GM18870 (cell line): ENCODE measurements around the gene NEDD4L.
"Not testable (repeated sequence)": the region's sequence is repeated elsewhere in the genome, so short reads cannot be mapped to it uniquely, and the experiment has no call there.

Experiments
- ATAC-seq: cut with Tn5 transposase; IDR thresholded peaks from one replicate; pipeline ENCODE4 v1.9.1; 2021; ENCODE audit warnings: moderate library complexity; ENCODE audit not compliant: unreplicated experiment

The NEDD4L gene

DNA sequence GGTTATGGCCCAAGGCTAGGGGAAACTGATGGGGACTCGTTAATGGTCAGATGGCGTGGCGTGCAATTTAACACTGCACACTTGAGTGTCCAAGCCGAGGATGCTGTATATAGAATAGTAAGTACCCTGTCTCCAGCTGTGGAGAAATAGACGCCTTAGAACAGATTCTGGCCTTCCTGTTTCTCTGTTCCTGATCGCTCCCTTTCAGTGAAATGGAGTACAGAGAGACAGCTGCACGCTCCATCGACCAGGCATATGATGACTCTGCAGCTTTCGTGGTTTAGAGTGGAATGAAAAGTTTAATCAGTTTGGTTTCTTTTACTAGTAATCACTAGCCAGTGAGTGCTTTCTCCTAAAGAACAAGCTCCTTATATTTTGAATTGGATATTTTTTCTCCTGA lies 213.4 kb downstream of the NEDD4L start:
- no peak for ATAC-seq

DNA sequence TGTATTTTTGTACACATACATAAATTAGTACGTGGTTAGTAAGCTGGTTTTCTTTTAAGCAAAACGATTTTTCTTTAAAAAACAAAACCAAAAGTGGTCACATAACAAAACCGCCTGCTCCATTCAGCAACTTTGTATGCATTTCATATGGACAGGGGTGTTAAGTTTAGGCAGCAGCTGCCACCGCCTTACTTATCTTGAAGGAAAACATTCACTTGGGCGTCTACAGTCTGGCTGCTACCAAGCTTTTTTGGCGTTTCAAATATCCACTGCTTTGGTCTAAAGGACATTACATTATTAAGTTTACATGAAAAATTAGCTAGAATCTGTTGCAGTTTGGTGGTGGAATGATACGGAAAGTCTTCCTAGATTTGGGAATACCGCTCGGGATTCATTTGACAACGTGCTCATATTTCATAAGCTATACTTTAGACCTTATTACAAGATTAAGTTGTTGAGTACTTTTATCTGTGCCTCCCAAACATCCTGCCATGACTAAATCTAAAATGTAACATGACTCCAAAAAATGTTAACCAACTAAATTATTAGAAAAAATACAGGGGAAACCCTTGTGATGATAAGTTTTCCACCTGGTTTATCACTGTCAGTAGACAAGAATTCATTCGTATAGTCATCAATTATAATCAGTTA lies 214.8 kb downstream of the NEDD4L start:
- no peak for ATAC-seq

DNA sequence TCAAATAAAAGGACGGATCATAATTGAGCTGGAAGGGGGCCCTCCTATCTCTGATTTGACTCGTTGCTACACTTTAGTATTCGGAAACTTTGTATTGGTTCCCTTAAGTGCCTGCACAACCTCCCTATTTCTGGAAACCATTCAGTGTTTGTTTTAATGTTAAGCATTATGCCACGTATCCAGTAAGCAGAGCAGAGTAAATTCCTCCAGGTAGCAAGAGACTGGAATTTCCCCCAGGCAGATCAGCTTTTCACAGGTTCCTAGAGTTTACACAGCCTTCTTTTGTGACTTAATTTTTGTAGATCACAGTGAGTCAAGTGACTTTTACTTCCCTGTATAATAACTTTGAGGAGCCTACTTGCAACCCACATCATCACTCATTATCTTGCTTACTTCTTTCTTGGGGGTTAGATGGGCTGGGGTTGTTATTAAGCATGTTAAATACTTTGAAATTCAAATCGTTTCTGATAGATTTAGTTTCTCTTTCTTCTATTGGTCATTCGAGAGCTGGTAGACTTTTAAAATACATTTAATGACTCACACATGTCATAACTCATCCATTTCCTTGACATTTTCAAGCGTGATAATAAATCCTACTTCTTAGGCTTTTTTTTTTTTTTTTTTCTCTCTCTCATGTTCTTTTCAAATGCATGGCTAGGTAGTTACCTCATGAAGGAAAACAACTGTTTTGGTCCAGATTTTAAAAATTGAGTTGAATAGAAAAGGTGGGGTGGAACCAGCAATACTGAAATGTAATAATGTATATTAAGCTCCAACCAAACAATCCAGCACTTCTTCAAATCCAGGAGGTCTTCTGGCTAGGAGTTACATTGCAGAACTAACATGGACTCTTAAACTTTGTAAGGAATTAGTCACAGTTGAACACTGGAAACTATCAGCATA lies 219.3 kb downstream of the NEDD4L start:
- no peak for ATAC-seq

DNA sequence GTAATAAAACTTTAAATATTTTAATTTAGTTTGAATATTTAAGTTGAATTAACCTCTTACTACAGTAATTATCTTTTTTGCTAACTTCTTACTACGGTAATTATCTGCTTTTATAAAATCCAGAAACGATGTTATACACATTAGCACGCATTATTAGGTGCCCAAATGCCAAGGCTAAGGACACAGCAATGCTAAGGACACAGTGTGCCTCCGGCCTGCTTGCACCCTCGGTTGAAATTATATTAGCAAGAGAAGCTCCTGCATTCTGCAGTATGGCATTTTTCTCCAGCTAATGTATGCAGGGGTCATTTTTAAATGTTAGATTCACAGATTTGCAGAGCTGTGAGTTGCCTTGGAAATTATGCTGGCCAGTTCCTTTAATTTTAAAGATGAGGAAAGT lies 220.0 kb downstream of the NEDD4L start:
- no peak for ATAC-seq

DNA sequence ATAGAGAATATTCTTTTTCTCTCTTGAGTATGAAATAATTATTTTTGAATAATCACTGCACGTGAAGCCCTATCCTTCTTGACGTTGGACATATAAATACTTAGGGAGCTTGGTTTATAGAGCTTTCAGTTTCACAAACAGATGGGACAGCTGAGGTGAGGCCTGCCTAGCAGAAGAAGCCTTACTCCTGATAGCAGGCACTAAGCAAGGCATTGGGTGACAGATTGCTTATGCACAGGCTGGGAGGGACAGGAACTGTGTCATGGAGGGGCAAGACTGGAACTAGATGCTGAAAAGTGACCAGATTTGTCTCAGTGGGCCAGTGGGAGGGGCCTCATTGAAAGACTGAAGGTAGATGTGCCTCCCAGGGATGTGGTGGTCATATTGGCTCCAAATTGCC lies 220.8 kb downstream of the NEDD4L start:
- ATAC-seq: no peak

DNA sequence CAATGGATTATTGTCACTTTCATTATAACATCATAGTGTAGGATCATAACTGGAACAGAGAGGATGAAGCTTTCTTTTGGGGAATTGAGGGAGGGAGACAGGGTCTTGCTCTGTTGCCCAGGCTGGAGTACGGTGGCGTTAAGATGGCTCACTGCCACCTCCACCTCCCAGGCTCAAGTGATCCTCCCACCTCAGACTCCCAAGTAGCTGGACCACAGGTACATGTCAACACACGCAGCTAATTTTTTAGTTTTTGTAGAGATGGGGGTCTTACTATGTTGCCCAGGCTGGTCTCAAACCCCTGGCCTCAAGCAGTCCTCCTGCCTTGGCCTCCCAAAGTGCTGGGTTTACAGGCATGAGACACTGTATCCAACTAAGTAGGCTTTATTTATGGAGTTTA lies 221.5 kb downstream of the NEDD4L start:
- not testable (repeated sequence) for ATAC-seq

DNA sequence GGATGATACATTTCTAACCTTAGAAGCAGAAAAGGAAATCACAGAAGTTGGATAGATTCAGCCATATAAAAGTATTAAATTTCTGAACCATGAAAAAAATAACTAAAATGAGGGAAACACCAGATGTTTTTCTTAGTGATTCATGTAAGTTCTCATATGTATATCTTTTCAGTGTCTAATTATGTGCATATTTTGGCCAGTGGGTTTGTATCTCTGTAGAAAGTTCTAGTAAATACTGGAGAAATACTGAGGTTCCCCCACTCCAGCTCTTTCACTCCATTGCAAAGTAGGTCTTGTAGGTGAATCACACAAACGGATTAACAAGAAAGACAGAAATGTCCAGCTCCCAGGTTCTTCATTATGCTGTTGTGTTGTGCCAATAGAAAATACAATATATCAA lies 222.3 kb downstream of the NEDD4L start:
- ATAC-seq: no peak

DNA sequence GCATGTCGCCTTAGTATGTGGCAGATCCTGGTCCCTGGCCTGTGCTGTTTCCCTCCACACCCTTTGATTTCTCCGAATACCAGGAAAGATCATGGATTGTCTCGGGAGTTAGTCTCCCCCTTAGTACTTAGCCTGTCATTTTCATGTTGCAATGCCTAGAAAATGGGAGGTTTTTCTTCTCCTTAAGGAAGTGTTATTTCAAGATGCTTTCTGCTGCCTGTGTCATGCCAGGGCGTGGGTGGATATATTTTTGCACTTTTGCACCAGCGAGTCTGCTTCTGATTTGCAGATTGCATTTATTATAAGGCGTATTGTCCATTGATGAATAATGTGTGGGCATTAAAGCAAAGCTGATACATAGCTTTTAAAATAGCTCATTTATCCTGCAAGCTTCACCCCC lies 223.5 kb downstream of the NEDD4L start:
- no peak for ATAC-seq

DNA sequence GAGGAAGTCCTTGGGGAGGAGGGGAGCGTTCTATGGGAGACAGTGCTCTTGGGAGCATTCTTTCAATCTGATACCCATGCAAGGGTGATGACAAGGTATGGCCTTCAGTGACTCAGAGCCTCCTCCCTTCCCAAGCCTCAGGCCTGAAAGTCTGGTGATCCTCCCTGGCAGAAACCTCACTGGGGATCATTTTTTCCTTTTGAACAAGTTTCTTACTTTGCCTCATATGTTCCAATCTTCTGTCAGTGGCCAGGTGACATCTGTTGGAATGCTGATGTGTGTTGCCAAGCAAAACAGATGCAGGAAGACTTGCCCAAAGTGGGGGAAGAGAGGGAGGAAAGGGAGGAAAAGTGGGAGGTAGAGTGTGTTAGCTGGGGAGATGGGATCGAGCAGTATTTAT lies 224.8 kb downstream of the NEDD4L start:
- no peak for ATAC-seq

DNA sequence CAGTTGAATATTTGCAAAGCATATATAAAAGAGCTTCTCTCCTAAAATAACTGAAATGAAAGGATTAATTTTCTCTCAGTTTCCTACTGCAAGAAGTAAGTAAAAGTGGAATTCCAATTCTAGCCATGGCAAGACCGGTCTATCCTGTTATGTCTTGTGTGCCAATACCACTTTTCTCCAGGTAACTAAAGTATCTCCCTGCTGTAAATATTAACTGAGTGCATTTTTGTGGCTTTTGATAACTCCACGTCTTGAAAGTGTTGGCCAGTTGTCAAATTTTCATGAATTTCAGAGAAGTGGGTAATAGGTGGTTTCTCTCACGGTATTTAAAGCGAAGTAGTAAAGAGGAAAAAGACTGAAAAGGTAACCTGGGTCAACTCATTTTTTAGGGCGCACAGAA lies 225.9 kb downstream of the NEDD4L start:
- ATAC-seq: no peak

DNA sequence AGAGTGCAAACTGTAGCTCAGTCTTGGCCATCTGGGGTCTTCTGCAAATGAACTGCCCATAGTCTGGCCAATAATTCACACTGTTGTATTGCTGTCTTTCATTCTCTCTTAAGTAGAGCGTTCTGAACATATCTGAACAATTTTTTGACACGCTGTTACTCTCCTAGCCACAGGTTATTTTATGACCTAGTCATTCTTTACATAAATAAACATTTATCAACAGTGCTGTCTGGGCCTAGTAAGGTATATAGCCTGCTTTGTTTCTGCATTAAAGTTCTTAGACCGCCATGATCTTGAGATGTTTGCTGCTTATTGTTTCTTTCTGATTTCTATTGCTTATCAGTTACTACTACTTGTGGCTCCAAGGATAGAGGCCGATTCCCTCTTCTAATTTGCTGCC lies 226.4 kb downstream of the NEDD4L start:
- no peak for ATAC-seq

DNA sequence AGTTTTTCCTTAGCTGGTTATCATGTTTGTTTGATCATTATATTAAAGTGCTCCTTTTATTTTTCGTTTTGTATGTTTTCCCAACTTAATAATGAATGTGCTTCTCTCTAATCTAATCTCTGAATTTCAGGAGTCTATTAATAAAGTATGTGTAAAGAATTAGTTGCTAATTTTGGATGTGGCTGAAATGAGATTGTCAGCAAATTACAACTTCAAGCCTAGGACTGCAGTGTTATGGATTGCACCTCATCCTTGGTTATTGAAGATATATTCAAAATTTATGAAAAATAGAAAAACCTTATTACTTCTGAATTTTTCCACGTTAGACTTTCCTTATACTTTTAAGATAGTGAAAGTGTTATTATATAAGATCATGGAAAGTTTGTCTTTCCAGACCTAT lies 227.7 kb downstream of the NEDD4L start:
- ATAC-seq: no peak

DNA sequence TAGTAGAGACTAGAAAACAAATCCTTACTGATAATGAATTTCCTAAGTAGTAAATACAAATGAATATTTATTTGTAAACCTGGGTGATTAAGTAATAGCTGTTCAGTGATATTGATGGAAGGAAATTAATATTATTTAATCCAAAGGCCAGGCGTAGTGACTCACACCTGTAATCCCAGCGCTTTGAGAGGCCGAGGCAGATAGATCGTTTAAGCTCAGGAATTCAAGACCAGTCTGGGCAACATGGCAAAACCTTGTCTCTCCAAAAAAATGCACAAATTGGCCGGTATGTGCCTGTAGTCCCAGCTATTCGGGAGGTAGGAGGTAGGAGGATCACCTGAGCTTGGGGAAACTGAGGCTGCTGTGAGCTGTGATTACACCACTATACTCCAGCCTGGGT lies 228.2 kb downstream of the NEDD4L start:
- ATAC-seq: no peak

DNA sequence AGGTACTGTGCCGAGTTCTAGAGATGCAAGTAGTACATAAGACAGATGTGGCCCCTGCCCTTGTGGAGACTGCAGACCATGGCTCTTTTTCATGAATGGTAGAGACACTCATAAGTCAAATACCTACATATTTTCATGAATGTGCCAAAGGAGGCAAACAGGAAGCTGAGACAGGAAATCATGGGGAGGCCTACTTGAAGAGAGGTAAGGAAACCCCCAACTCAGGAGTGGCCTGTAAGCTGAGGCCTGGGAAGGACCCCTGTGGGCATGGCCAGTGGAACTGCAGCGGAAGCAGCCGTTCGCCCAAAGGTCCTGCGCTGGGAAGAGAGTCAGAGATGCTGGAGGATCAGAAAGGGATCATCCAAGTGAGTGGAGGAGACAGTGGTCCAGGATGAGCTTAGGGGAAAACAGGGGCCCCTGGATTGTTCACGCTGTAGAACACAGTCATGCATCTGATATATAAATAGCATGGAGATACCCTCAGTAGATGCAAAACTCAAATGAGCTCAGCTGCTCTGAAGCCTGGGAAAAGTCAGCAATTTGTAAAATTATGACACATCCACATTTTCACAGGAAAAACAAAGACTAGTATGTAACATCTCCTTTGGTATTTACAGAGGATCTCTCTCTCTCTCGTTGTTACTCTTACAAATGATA lies 228.9 kb downstream of the NEDD4L start:
- ATAC-seq: no peak

DNA sequence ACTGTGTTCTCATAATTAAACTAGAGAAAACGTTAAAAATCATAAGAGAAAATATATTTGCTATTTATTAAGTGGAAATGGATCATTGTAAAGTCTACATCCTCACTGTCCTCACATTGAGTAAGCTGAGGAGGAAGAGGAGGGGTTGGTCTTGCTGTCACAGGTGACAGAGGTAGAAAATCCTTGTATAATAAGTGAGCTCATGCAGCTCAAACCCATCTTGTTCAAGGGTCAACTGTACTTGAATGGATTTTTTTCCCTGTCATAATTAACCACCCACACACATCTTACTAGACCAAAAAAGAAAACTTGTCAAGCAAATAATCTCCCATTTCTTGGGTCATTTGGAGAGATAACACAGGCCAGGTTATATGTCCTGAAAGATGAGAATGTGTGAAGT lies 231.2 kb downstream of the NEDD4L start:
- no peak for ATAC-seq

DNA sequence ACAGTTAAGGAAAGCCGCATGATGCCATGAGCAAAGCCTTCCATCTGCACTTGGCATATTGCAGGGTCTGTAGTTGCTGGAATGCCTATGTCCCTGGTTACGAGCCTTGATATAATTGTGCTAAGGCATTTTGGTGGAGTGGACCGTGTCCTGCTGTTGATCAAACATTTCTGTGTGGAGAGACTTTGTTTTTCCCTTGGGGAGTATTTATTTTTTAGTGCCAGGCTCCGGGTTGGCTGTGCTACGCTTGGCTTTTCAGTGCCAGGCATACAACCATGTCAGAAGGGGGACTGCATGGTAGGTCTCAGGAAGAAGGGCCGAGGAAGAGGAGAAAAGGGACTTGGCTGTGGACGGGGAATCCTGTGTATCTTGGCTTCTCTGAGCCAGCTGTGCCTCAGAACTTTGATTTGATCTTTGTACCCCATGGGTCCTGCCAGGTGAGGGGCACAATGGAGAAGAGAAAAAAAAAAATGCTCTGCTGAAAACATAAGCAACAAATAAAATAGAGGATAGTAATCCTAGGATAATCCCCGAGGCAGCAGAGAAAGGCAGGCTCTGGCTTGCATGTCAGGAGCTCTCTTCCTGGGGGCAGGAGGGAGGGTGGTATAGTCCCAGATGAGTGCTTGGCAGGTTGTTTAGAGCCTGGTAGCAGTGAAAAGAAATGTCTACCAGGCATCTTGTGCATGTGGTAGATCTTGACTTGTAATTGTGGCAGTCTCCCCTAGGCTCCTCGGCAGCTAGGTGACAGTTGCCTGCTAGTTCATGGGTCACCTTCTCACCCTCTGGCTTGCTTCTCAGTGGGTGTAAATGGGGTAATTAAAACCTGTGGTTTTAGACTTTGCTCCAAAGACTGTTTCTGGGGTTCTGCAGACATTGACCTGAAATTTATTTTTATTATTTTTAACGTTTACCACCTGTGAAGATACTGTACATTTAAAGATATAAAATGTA lies 233.0 kb downstream of the NEDD4L start:
- no peak for ATAC-seq

DNA sequence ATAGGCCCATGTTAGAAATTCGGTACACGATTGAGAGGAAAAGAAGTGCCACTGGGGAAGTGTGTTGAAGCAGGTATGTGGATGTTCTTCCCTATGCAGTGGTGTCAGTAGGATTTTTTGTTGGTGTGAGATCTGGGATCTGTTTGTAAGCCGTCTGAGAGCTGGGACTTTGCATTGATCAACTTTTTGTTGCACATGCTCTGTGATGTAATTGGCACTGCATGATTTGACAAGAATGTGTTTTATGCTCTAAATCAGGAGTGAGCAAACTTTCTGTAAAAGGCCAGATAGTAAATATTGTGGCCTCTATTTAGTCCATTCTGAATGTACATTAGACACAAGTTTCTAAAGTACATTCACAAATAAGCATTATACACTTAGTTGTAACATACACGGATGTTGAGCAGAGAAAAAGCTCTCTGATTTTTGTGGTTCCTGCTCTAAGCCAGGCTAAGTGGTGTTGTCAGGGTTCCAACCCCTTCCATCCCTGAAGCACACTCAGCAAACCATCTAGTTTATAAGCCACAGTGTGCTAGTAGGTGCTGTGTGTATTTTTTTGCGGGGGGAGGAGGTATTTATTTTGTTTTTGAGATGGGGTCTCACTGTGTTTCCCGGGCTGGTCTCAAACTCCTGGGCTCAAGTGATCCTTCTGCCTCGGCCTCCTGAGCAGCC lies 235.6 kb downstream of the NEDD4L start:
- no peak for ATAC-seq

DNA sequence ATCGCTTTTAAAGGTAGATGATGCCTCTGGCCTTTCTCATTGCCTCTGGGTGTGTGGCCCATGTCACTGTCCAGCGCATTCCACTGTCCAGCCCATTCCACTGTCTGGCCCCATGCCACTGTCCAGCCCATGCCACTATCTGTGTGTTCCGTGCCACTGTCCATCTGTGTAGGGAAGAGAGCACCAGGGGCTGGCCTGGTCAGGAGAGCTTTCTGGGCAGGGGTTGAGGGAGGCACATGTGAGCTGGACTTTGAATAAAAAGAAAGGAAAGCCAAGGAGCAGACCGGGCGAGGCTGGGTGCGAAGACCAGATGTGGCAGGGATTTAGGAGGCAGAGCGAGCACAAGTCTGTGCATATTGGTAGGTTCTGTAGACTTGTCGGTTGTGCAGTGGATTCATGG lies 236.2 kb downstream of the NEDD4L start:
- ATAC-seq: no peak

DNA sequence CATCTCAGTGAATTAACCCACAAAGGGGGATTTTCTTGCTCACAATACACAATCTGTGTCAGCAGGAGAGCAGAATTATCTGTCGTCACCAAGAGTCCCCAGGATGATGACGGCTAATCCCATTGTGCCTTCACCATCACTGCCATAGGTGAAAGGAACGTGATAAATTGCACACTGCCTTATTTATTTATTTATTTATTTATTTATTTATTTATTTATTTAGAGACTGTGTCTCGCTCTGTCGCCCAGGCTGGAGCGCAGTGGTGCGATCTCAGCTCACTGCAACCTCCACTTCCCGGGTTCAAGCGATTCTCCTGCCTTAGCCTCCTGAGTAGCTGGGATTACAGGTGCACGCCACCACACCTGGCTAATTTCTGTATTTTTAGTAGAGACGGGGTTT lies 238.8 kb downstream of the NEDD4L start:
- not testable (repeated sequence) for ATAC-seq

DNA sequence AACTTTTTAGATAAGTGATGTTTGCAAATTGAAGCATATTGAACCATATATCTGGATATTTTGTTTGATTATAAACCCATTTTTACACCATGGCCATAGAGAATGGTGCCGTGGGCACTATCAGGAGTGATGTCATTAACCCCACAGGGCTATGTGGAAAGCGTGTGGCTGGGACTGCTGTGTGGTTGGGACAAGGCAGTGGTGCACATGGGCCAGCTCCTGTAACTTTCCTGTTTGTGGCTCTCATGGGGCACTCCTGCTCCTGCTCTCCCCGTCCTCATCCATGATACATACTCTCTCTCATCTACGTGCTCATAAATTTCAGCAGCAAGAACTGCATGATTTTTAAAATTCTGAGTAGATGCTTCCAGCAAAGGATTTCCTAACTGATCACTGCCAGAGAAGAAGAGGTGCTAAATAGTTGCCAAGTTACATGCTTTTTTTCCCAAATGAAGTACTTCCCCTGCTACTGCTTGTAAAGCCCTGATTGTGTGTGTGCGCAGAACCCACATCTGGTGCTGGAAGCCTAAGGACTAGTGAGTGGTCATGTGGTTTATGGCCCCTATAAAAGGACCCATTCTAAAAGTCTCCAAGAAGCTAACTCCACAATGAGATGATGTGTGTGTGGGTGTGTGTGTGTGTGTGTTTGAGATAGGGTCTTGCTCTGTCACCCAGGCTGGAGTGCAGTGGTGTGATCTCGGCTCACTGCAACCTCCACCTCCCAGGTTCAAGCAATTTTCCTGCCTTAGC lies 240.8 kb downstream of the NEDD4L start:
- no peak for ATAC-seq
